Adrenal gland (tissue), 12 donors: Measurements from ENCODE around the gene KYAT1. TPM values are rescaled to one million over a fixed set of nuclear protein-coding genes. Genes with fewer than 3 reads are reported as not detected.

Experiments
- DNase-seq, 7 donors: peaks; one replicate each; pipeline ENCODE4 v3.0.0-alpha.2; 2019 to 2020
- H3K27ac ChIP-seq, 5 donors: fragments of 200-600 bp; sonication (generic) in 4 of 5; 1 replicate in 3 of 5; 2 replicates in 2 of 5; pipeline versions ENCODE4 v1.5.1 to v1.8.0; 2016 to 2020; ENCODE audit warnings: mild to moderate bottlenecking in 1 of 5
- H3K27me3 ChIP-seq: fragments of 200-600 bp; 2 replicates; pipeline ENCODE4 v1.8.0; 2021
- H3K36me3 ChIP-seq, 2 donors: fragments of 200-600 bp; replicated peaks in 1 of 2; 1 replicate in 1 of 2; 2 replicates in 1 of 2; pipeline versions ENCODE4 v1.5.1 to v1.8.0; 2018 to 2022
- H3K4me1 ChIP-seq, 2 donors: fragments of 200-600 bp; replicated peaks in 1 of 2; 1 replicate in 1 of 2; 2 replicates in 1 of 2; pipeline versions ENCODE4 v1.5.1 to v1.8.0; 2018 to 2021
- H3K4me3 ChIP-seq, 4 donors: fragments of 200-600 bp; sonication (generic) in 3 of 4; one replicate each; pipeline ENCODE4 v1.5.1; 2016 to 2018
- H3K9me3 ChIP-seq, 3 donors: fragments of 200-600 bp; sonication (generic) in 1 of 3; replicated peaks in 1 of 3; 1 replicate in 2 of 3; 2 replicates in 1 of 3; pipeline versions ENCODE4 v1.5.1 to v1.8.0; 2016 to 2021
- CTCF ChIP-seq, 6 experiments: fragments of 450-650 bp in 4 of 6; fragments of 200-600 bp in 2 of 6; sonication (generic) in 1 of 6; IDR thresholded peaks; 1 replicate in 5 of 6; 2 replicates in 1 of 6; pipeline versions ENCODE4 v1.5.1 to v1.8.0; 2016 to 2021; ENCODE audit warnings: antibody characterized with exemption in 6 of 6, mild to moderate bottlenecking in 2 of 6, moderate library complexity in 1 of 6
- POLR2A ChIP-seq, 2 donors: fragments of 450-650 bp; IDR thresholded peaks; one replicate each; pipeline ENCODE4 v1.6.1; 2017; ENCODE audit warnings: antibody characterized with exemption in 2 of 2, mild to moderate bottlenecking in 2 of 2, moderate library complexity in 1 of 2
- WGBS, 4 donors: extraction: QIAGEN DNeasy Blood & Tissue Kit in 2 of 4; methylation state at CpG; one replicate each; pipeline versions ENCODE4 v1.1.5 to v1.1.7; 2013 to 2017; 5-methylcytosine and 5-hydroxymethylcytosine counted together
- intact Hi-C, 2 donors: fragments of 100-400 bp; cut with DNase I; formaldehyde crosslinking; loops; one replicate each; pipeline versions ENCODE4 v1.14.1 to v1.15.0; 2022 to 2023
- polyA plus RNA-seq, 3 donors: library from polyadenylated mRNA; stranded (reverse); fragments of 200-250 nt in 2 of 3; fragments of 350-450 nt in 1 of 3; fragmentation: Illumina TruSeq in 1 of 3; extraction: RNeasy Lipid Tissue Mini Kit (QIAGEN cat#74804) in 1 of 3; gene quantifications; one replicate each; pipeline ENCODE4 v1.2.3, GENCODE V29; 2013 to 2014
- total RNA-seq, 9 donors: library from RNA; depleted of rRNA in 4 of 9; stranded (reverse); fragments of >200 nt in 4 of 9; fragments of 120-200 nt in 1 of 9; fragmentation: NEBNext Ultra II Directional in 1 of 9; extraction: Animal tissue kit (Norgen Biotek cat#: 25700) in 1 of 9; gene quantifications; one replicate each; pipeline versions ENCODE4 v1.1.0 to v1.2.4, GENCODE V29; 2013 to 2023
- donor health status: healthy with polysubstance abuse.
- donor health status: Bipolar disorder and iron deficiency.
- donor health status: DM: yes; HTN: yes; CAD: no.
- donor health status: DM: no; HTN: no; CAD: no.
- donor health status: DM: no; HTN: no; CAD: no.
- donor health status: DM: yes; HTN: yes; CAD: no.

Gene KYAT1
- total and polyA plus RNA-seq, 12 donors = 3.5 to 10.3 (median 7.2) TPM

- DNase-seq = peak in 6 of 7 donors; percentile 42 to 78 (median 58)
- Histone ChIP-seq H3K27me3 (no peaks in the 10 kb centered on the region), H3K9me3 (no peaks in the 10 kb centered on the region), H3K4me3 (no peak overlapping the region), H3K4me1 (peaks cover 2 to 10% of the 10 kb centered on the region in 2 donors), H3K27ac (no peak overlapping the region), H3K36me3 (no peaks in the 10 kb centered on the region)
- intact Hi-C loops = loop anchor here (2.0 to 5.0 kb wide), 2 partner anchors 65 to 66 kb away; no protein-coding TSS in a partner anchor
- no peak for TF ChIP-seq POLR2A (IDR thresholded peaks at IDR 0.05)
- TF ChIP-seq CTCF (IDR thresholded peaks at IDR 0.05) = peak; percentile 78 to 92 (median 88)
- WGBS, 4 donors = 26 to 32% (median 28%) methylated on average over 9 to 10 of the region's 10 CpGs
Measured at GRCh38 chr9:128927731-128928411, 46.1 kb upstream of the KYAT1 start.

- Histone ChIP-seq H3K9me3 (no peaks in the 10 kb centered on the region), H3K4me1 (peaks cover 31 to 42% of the 10 kb centered on the region in 2 donors), H3K27ac (no peak overlapping the region), H3K36me3 (no peaks in the 10 kb centered on the region), H3K27me3 (no peaks in the 10 kb centered on the region), H3K4me3 (no peak overlapping the region)
- intact Hi-C loops = loop anchor here in 1 of 2 donors (5.0 kb wide), 1 partner anchor 41 kb away; the partner anchor contains the start of genes KYAT1 and LRRC8A
- no peak for DNase-seq
- TF ChIP-seq CTCF (IDR thresholded peaks at IDR 0.05) (no peak), POLR2A (IDR thresholded peaks at IDR 0.05) (no peak)
- 87 to 94% (median 91%) methylated on average over 6 of the region's 6 CpGs for WGBS, 4 donors
Measured at GRCh38 chr9:128923493-128923883, 41.7 kb upstream of the KYAT1 start.

GRCh38 chr9:128921881-128922763, 40.4 kb upstream of the KYAT1 start:
- WGBS, 4 donors = 10 to 13% (median 12%) methylated on average over 18 to 32 of the region's 32 CpGs
- Histone ChIP-seq H3K4me3 (peak overlapping the region in 3 of 4 donors; percentile 48 to 99 (median 72)), H3K27ac (peak overlapping the region; percentile 41 to 90 (median 85)), H3K36me3 (peaks cover 0 to 6% of the 10 kb centered on the region in 2 donors), H3K9me3 (no peaks in the 10 kb centered on the region), H3K27me3 (no peaks in the 10 kb centered on the region), H3K4me1 (peaks cover 31 to 40% of the 10 kb centered on the region in 2 donors)
- TF ChIP-seq CTCF (IDR thresholded peaks at IDR 0.05) (peak in 1 of 6 experiments; percentile 24), POLR2A (IDR thresholded peaks at IDR 0.05) (peak in 1 of 2 donors; percentile 18)
- peak in 6 of 7 donors; percentile 52 to 75 (median 66) for DNase-seq
- intact Hi-C loops = loop anchor here in 1 of 2 donors (5.0 kb wide), 1 partner anchor 40 kb away; the partner anchor contains the start of genes KYAT1 and LRRC8A
